Sigmoid colon (tissue), 7 donors: ENCODE measurements around the gene SPRED1. TPM values are rescaled to one million over a fixed set of nuclear protein-coding genes. Genes with fewer than 3 reads are reported as not detected.

Experiments used
- DNase-seq: peaks from one replicate; pipeline ENCODE4 v3.0.0-alpha.2; 2019
- H3K27ac ChIP-seq, 4 donors: fragments of 200-600 bp; sonication (generic); one replicate each; pipeline ENCODE4 v1.5.1; 2016 to 2019; ENCODE audit warnings: mild to moderate bottlenecking in 1 of 4
- H3K27me3 ChIP-seq, 3 donors: fragments of 200-600 bp; sonication (generic); one replicate each; pipeline ENCODE4 v1.5.1; 2019; ENCODE audit warnings: mild to moderate bottlenecking in 1 of 3
- H3K36me3 ChIP-seq, 4 donors: fragments of 200-600 bp; sonication (generic); one replicate each; pipeline ENCODE4 v1.5.1; 2016 to 2019
- H3K4me1 ChIP-seq, 4 donors: fragments of 200-600 bp; sonication (generic); one replicate each; pipeline ENCODE4 v1.5.1; 2017 to 2019
- H3K4me3 ChIP-seq, 4 donors: fragments of 200-600 bp; sonication (generic); one replicate each; pipeline ENCODE4 v1.5.1; 2017 to 2019; ENCODE audit warnings: mild to moderate bottlenecking in 2 of 4, moderate library complexity in 1 of 4
- H3K9me3 ChIP-seq, 4 donors: fragments of 200-600 bp in 3 of 4; sonication (generic) in 3 of 4; one replicate each; pipeline versions ENCODE4 v1.5.1 to v1.6.1; 2013 to 2019
- EP300 ChIP-seq, 4 donors: sonication (generic); formaldehyde crosslinking; IDR thresholded peaks; one replicate each; pipeline ENCODE4 v1.6.1; 2017; ENCODE audit warnings: antibody characterized with exemption in 4 of 4
- POLR2A ChIP-seq, 2 donors: fragments of 450-650 bp; IDR thresholded peaks; one replicate each; pipeline ENCODE4 v1.6.1; 2016; ENCODE audit warnings: antibody characterized with exemption in 2 of 2, mild to moderate bottlenecking in 2 of 2, moderate library complexity in 2 of 2
- POLR2AphosphoS5 ChIP-seq, 4 donors: sonication (generic); formaldehyde crosslinking; IDR thresholded peaks; one replicate each; pipeline ENCODE4 v1.6.1; 2017; ENCODE audit warnings: antibody characterized with exemption in 4 of 4
- WGBS, 2 donors: extraction: QIAGEN DNeasy Blood & Tissue Kit; methylation state at CpG; one replicate each; pipeline ENCODE4 v1.1.7; 2013; 5-methylcytosine and 5-hydroxymethylcytosine counted together
- intact Hi-C: fragments of 100-400 bp; cut with DNase I; formaldehyde crosslinking; loops from one replicate; pipeline ENCODE4 v1.15.1; 2023
- polyA plus RNA-seq, 3 donors: library from polyadenylated mRNA; stranded (reverse); fragments of 200-250 nt; gene quantifications; one replicate each; pipeline ENCODE4 v1.2.3, GENCODE V29; 2013
- total RNA-seq, 4 donors: library from RNA; depleted of rRNA; stranded (reverse); fragments of >200 nt; gene quantifications; one replicate each; pipeline ENCODE4 v1.1.0, GENCODE V29; 2016
- TF ChIP-seq, protein P1 (sequence below), 4 experiments: fragments of 450-650 bp in 3 of 4; fragments of 200-600 bp in 1 of 4; IDR thresholded peaks; one replicate each; pipeline ENCODE4 v1.5.1; 2016 to 2019; ENCODE audit warnings: antibody characterized with exemption in 4 of 4, mild to moderate bottlenecking in 3 of 4, moderate library complexity in 2 of 4
- donor health status: healthy with polysubstance abuse.
- donor health status: Bipolar disorder and iron deficiency.
- donor health status: healthy.

Gene SPRED1
- total and polyA plus RNA-seq, 7 donors: 6.8 to 17.8 (median 15.0) TPM

- intact Hi-C loops: no loop called here
- Histone ChIP-seq H3K36me3 (peaks cover 0 to 5% (median 1%) of the 10 kb centered on the region in 4 donors), H3K27me3 (no peaks in the 10 kb centered on the region), H3K4me3 (no peak overlapping the region), H3K9me3 (no peaks in the 10 kb centered on the region), H3K4me1 (no peaks in the 10 kb centered on the region), H3K27ac (no peak overlapping the region)
- TF ChIP-seq, protein P1, sequence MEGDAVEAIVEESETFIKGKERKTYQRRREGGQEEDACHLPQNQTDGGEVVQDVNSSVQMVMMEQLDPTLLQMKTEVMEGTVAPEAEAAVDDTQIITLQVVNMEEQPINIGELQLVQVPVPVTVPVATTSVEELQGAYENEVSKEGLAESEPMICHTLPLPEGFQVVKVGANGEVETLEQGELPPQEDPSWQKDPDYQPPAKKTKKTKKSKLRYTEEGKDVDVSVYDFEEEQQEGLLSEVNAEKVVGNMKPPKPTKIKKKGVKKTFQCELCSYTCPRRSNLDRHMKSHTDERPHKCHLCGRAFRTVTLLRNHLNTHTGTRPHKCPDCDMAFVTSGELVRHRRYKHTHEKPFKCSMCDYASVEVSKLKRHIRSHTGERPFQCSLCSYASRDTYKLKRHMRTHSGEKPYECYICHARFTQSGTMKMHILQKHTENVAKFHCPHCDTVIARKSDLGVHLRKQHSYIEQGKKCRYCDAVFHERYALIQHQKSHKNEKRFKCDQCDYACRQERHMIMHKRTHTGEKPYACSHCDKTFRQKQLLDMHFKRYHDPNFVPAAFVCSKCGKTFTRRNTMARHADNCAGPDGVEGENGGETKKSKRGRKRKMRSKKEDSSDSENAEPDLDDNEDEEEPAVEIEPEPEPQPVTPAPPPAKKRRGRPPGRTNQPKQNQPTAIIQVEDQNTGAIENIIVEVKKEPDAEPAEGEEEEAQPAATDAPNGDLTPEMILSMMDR (IDR thresholded peaks at IDR 0.05): no peak
- TF ChIP-seq POLR2AphosphoS5 (IDR thresholded peaks at IDR 0.05) (no peak), POLR2A (IDR thresholded peaks at IDR 0.05) (no peak), EP300 (IDR thresholded peaks at IDR 0.05) (no peak)
- no peak for DNase-seq
- WGBS, 2 donors: 95 to 96% methylated on average over 2 of the region's 2 CpGs
Observed at GRCh38 chr15:38344351-38344750, 91.7 kb downstream of the SPRED1 start.

DNA sequence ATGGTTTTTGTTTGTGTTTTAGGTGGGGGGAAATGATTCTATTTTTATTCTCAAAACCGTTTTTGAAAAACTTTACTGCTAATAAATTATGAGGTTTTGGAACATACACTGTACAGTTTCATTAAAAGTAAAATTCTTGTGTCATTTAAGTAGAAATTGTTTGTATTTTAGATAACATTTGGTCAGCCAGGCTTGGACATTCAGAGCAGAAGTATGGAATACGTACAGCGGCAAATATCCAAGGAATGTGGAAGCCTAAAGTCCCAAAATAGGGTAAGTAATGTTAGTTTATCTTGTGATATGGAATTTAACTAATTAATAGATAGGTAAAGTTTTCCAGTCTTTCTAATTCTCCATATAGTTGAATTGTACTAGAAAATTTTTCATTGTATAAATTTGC is 96.6 kb downstream of the SPRED1 start:
- WGBS, 2 donors: 79 to 81% methylated on average over 3 of the region's 3 CpGs
- no peak overlapping the region for H3K27ac ChIP-seq
- no peak for DNase-seq
- no peaks in the 10 kb centered on the region for H3K9me3 ChIP-seq
- TF ChIP-seq POLR2AphosphoS5 (IDR thresholded peaks at IDR 0.05) (no peak), EP300 (IDR thresholded peaks at IDR 0.05) (no peak), POLR2A (IDR thresholded peaks at IDR 0.05) (no peak)
- TF ChIP-seq, protein P1 (IDR thresholded peaks at IDR 0.05): no peak
- no peaks in the 10 kb centered on the region for H3K27me3 ChIP-seq
- H3K4me3 ChIP-seq: no peak overlapping the region
- H3K36me3 ChIP-seq: peaks cover 0 to 21% (median 4%) of the 10 kb centered on the region in 4 donors
- no peaks in the 10 kb centered on the region for H3K4me1 ChIP-seq
- intact Hi-C loops: no loop called here

DNA sequence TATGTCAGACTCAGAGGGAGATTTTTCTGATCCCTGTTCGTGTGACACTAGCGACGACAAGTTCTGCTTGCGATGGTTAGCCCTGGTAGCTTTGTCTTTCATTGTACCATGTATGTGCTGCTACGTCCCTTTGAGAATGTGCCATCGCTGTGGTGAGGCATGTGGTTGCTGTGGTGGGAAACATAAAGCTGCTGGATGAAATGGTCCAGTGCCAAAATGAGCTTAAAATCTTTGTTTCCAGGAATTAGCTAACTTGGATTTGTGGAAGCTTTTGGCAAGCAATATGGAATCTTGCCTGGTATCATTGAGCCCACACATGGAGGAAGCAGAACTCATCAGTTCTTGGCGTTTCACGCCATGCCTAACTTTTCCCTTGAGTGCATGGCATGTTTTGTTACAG is 98.8 kb downstream of the SPRED1 start:
- no peaks in the 10 kb centered on the region for H3K4me1 ChIP-seq
- intact Hi-C loops: no loop called here

GRCh38 chr15:38354315-38354929 is 101.8 kb downstream of the SPRED1 start:
- Histone ChIP-seq H3K36me3 (peaks cover 0 to 21% (median 4%) of the 10 kb centered on the region in 4 donors), H3K27ac (no peak overlapping the region), H3K9me3 (no peaks in the 10 kb centered on the region), H3K4me1 (no peaks in the 10 kb centered on the region), H3K4me3 (no peak overlapping the region), H3K27me3 (no peaks in the 10 kb centered on the region)
- intact Hi-C loops: loop anchor here (2.0 kb wide), 1 partner anchor 358 kb away; no protein-coding TSS in a partner anchor
- TF ChIP-seq POLR2A (IDR thresholded peaks at IDR 0.05) (no peak), EP300 (IDR thresholded peaks at IDR 0.05) (no peak), POLR2AphosphoS5 (IDR thresholded peaks at IDR 0.05) (no peak)
- TF ChIP-seq, protein P1 (IDR thresholded peaks at IDR 0.05): peak; percentile 18 to 72 (median 50)
- 39 to 49% methylated on average over 3 of the region's 3 CpGs for WGBS, 2 donors
- DNase-seq: no peak

More for the DNA sequence above, 98.8 kb downstream of the SPRED1 start:
- WGBS, 2 donors: 87 to 91% methylated on average over 8 of the region's 8 CpGs
- Histone ChIP-seq H3K36me3 (peaks cover 0 to 21% (median 4%) of the 10 kb centered on the region in 4 donors), H3K4me3 (no peak overlapping the region), H3K9me3 (no peaks in the 10 kb centered on the region), H3K27ac (no peak overlapping the region), H3K27me3 (no peaks in the 10 kb centered on the region)
- TF ChIP-seq POLR2A (IDR thresholded peaks at IDR 0.05) (no peak), EP300 (IDR thresholded peaks at IDR 0.05) (no peak), POLR2AphosphoS5 (IDR thresholded peaks at IDR 0.05) (no peak)
- no peak for DNase-seq

GRCh38 chr15:38362355-38362754 is 109.7 kb downstream of the SPRED1 start:
- Histone ChIP-seq H3K4me3 (no peak overlapping the region), H3K36me3 (no peaks in the 10 kb centered on the region), H3K27ac (no peak overlapping the region), H3K27me3 (no peaks in the 10 kb centered on the region), H3K4me1 (no peaks in the 10 kb centered on the region), H3K9me3 (no peaks in the 10 kb centered on the region)
- no peak for DNase-seq
- TF ChIP-seq, protein P1 (IDR thresholded peaks at IDR 0.05): no peak
- TF ChIP-seq EP300 (IDR thresholded peaks at IDR 0.05) (no peak), POLR2A (IDR thresholded peaks at IDR 0.05) (no peak), POLR2AphosphoS5 (IDR thresholded peaks at IDR 0.05) (no peak)
- WGBS, 2 donors: 82 to 89% methylated on average over 3 of the region's 3 CpGs
- intact Hi-C loops: no loop called here
